Measurements from ENCODE around the gene SPOCK1. TPM values are rescaled to one million over a fixed set of nuclear protein-coding genes. Genes with fewer than 3 reads are reported as not detected.

SPOCK1 gene
- total RNA-seq, 1 donor from 2014 or later: 81.2 TPM

GRCh38 chr5:137090721-137091120 is 408.4 kb downstream of the SPOCK1 start:
- DNase-seq (ENCODE audit: low spot score in 2 of 2): no peak
- H3K36me3 ChIP-seq: no peaks in the 10 kb centered on the region
- H3K27ac ChIP-seq: no peak overlapping the region
- H3K9me3 ChIP-seq: no peaks in the 10 kb centered on the region
- TF ChIP-seq, protein P1, sequence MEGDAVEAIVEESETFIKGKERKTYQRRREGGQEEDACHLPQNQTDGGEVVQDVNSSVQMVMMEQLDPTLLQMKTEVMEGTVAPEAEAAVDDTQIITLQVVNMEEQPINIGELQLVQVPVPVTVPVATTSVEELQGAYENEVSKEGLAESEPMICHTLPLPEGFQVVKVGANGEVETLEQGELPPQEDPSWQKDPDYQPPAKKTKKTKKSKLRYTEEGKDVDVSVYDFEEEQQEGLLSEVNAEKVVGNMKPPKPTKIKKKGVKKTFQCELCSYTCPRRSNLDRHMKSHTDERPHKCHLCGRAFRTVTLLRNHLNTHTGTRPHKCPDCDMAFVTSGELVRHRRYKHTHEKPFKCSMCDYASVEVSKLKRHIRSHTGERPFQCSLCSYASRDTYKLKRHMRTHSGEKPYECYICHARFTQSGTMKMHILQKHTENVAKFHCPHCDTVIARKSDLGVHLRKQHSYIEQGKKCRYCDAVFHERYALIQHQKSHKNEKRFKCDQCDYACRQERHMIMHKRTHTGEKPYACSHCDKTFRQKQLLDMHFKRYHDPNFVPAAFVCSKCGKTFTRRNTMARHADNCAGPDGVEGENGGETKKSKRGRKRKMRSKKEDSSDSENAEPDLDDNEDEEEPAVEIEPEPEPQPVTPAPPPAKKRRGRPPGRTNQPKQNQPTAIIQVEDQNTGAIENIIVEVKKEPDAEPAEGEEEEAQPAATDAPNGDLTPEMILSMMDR (IDR thresholded peaks at IDR 0.05): no peak
- no peak overlapping the region for H3K4me3 ChIP-seq
- H3K4me1 ChIP-seq: peaks cover 0 to 4% of the 10 kb centered on the region in 2 donors
- H3K27me3 ChIP-seq: no peaks in the 10 kb centered on the region
- intact Hi-C loops (cut with DNase I): no loop called here

- no peaks in the 10 kb centered on the region for H3K4me1 ChIP-seq
- TF ChIP-seq, protein P1 (IDR thresholded peaks at IDR 0.05): no peak
- H3K27me3 ChIP-seq: no peaks in the 10 kb centered on the region
- no peak overlapping the region for H3K27ac ChIP-seq
- DNase-seq (ENCODE audit: low spot score in 2 of 2): no peak
- H3K4me3 ChIP-seq: no peak overlapping the region
- H3K9me3 ChIP-seq: no peaks in the 10 kb centered on the region
- intact Hi-C loops (cut with DNase I): no loop called here
- H3K36me3 ChIP-seq: no peaks in the 10 kb centered on the region
Observed at GRCh38 chr5:137090151-137090550, 409.0 kb downstream of the SPOCK1 start.

- no peak for DNase-seq (ENCODE audit: low spot score in 2 of 2)
- Histone ChIP-seq H3K36me3 (no peaks in the 10 kb centered on the region), H3K27ac (no peak overlapping the region), H3K9me3 (no peaks in the 10 kb centered on the region), H3K4me3 (no peak overlapping the region), H3K4me1 (no peaks in the 10 kb centered on the region), H3K27me3 (no peaks in the 10 kb centered on the region)
- TF ChIP-seq, protein P1 (IDR thresholded peaks at IDR 0.05): no peak
- intact Hi-C loops (cut with DNase I): no loop called here
Observed at GRCh38 chr5:137088175-137088574, 411.0 kb downstream of the SPOCK1 start.

DNA sequence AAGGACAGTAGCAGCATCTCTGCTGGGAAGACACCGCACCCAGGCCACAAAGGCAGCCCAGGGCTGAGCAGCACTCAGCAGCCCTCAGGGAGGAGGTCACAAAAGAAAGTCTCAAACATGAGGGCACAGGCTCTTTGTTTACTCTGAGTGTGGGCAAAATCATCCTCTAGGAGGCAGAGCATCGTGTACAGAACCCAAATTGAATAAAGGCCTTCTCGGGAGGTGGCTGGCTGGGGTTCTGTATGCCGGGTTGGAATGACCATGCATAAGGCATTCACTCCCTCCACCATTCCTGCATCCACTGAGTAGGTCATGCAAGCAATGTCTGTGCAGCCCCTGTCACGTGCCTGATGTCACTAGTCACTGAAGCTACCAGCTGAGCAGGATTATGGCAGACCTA is 412.8 kb downstream of the SPOCK1 start:
- Histone ChIP-seq H3K27ac (no peak overlapping the region), H3K4me3 (no peak overlapping the region), H3K9me3 (no peaks in the 10 kb centered on the region), H3K36me3 (no peaks in the 10 kb centered on the region), H3K27me3 (no peaks in the 10 kb centered on the region), H3K4me1 (no peaks in the 10 kb centered on the region)
- DNase-seq (ENCODE audit: low spot score in 2 of 2): no peak
- intact Hi-C loops (cut with DNase I): no loop called here
- TF ChIP-seq, protein P1 (IDR thresholded peaks at IDR 0.05): no peak

- H3K27ac ChIP-seq: no peak overlapping the region
- H3K4me3 ChIP-seq: no peak overlapping the region
- no peak for DNase-seq (ENCODE audit: low spot score in 2 of 2)
- no peaks in the 10 kb centered on the region for H3K9me3 ChIP-seq
- H3K4me1 ChIP-seq: no peaks in the 10 kb centered on the region
- TF ChIP-seq, protein P1 (IDR thresholded peaks at IDR 0.05): no peak
- no peaks in the 10 kb centered on the region for H3K36me3 ChIP-seq
- intact Hi-C loops (cut with DNase I): no loop called here
- no peaks in the 10 kb centered on the region for H3K27me3 ChIP-seq
Observed at GRCh38 chr5:137085206-137085605, 413.9 kb downstream of the SPOCK1 start.

DNA sequence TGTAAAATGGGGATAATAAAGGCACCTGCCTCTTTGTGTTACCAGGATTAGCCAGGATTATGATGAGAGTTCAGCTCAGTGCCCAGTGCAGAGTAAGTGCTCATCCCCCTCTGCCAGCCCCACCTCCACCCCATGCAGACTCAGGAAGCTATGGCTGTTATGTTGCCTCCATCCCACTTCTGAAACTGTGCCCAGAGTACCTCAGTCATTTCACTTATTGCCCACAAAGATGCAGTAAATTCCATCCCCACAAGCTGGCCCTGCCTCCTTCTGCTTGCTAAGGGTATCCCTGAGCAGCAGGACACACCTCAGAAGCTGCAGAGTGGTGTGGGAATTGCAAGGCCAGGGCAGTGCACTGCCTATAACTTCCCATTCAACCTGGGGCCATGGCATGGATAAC is 415.1 kb downstream of the SPOCK1 start:
- H3K9me3 ChIP-seq: no peaks in the 10 kb centered on the region
- H3K4me3 ChIP-seq: no peak overlapping the region
- intact Hi-C loops (cut with DNase I): no loop called here
- no peaks in the 10 kb centered on the region for H3K4me1 ChIP-seq
- H3K27ac ChIP-seq: no peak overlapping the region
- DNase-seq (ENCODE audit: low spot score in 2 of 2): no peak
- no peaks in the 10 kb centered on the region for H3K36me3 ChIP-seq
- TF ChIP-seq, protein P1 (IDR thresholded peaks at IDR 0.05): no peak
- no peaks in the 10 kb centered on the region for H3K27me3 ChIP-seq

All from ascending aorta (tissue), 2 donors.